ENCODE data around the gene CDH23. TPM values are rescaled to one million over a fixed set of nuclear protein-coding genes. Genes with fewer than 3 reads are reported as not detected.

Gene CDH23
- total and polyA plus RNA-seq, 5 donors, result 2.4 to 6.3 (median 5.2) TPM

- WGBS, result 73% methylated on average over 9 of the region's 9 CpGs
- H3K4me1 ChIP-seq (ENCODE audit: control insufficient read depth, insufficient read depth, low read length), result peaks cover 4% of the 10 kb centered on the region
- ATAC-seq, result no peak
Measured at GRCh38 chr10:71468363-71469094, 71.8 kb downstream of the CDH23 start.

GRCh38 chr10:71471006-71471405 is 74.3 kb downstream of the CDH23 start:
- Histone ChIP-seq H3K4me1 (ENCODE audit: control insufficient read depth, insufficient read depth, low read length) (peaks cover 11% of the 10 kb centered on the region), H3K27ac (ENCODE audit: low read length) (no peak overlapping the region), H3K27me3 (ENCODE audit: control insufficient read depth, insufficient read depth) (no peaks in the 10 kb centered on the region), H3K9me3 (ENCODE audit: control insufficient read depth, low read length) (no peaks in the 10 kb centered on the region), H3K4me3 (ENCODE audit: low read length) (no peak overlapping the region)
- intact Hi-C loops (cut with DNase I), result no loop called here
- 89% methylated on average over 9 of the region's 9 CpGs for WGBS
- DNase-seq, result no peak
- ATAC-seq, result no peak

More at GRCh38 chr10:71468363-71469094, 71.8 kb downstream of the CDH23 start:
- DNase-seq, result no peak
- intact Hi-C loops (cut with DNase I), result no loop called here
- Histone ChIP-seq H3K27me3 (ENCODE audit: control insufficient read depth, insufficient read depth) (no peaks in the 10 kb centered on the region), H3K9me3 (ENCODE audit: control insufficient read depth, low read length) (no peaks in the 10 kb centered on the region), H3K27ac (ENCODE audit: low read length) (no peak overlapping the region), H3K4me3 (ENCODE audit: low read length) (no peak overlapping the region)

GRCh38 chr10:71471957-71472365 is 75.2 kb downstream of the CDH23 start:
- no peak overlapping the region for H3K4me3 ChIP-seq (ENCODE audit: low read length)
- H3K27me3 ChIP-seq (ENCODE audit: control insufficient read depth, insufficient read depth), result no peaks in the 10 kb centered on the region
- H3K27ac ChIP-seq (ENCODE audit: low read length), result no peak overlapping the region
- H3K9me3 ChIP-seq (ENCODE audit: control insufficient read depth, low read length), result no peaks in the 10 kb centered on the region
- DNase-seq (peak; percentile 32 to 67 (median 67)), ATAC-seq (peak; percentile 9 to 58)
- intact Hi-C loops (cut with DNase I), result no loop called here
- H3K4me1 ChIP-seq (ENCODE audit: control insufficient read depth, insufficient read depth, low read length), result peaks cover 17% of the 10 kb centered on the region
- 56% methylated on average over 6 of the region's 6 CpGs for WGBS

GRCh38 chr10:71472466-71472865 is 75.7 kb downstream of the CDH23 start:
- Histone ChIP-seq H3K9me3 (ENCODE audit: control insufficient read depth, low read length) (no peaks in the 10 kb centered on the region), H3K4me3 (ENCODE audit: low read length) (no peak overlapping the region), H3K27ac (ENCODE audit: low read length) (no peak overlapping the region), H3K27me3 (ENCODE audit: control insufficient read depth, insufficient read depth) (no peaks in the 10 kb centered on the region), H3K4me1 (ENCODE audit: control insufficient read depth, insufficient read depth, low read length) (peaks cover 20% of the 10 kb centered on the region)
- ATAC-seq, result peak; percentile 12 to 16
- peak in 1 of 3 donors; percentile 58 for DNase-seq
- WGBS, result 75% methylated on average over 4 of the region's 4 CpGs
- intact Hi-C loops (cut with DNase I), result no loop called here

- H3K4me3 ChIP-seq (ENCODE audit: low read length), result no peak overlapping the region
- intact Hi-C loops (cut with DNase I), result no loop called here
- DNase-seq (no peak), ATAC-seq (no peak)
- no peaks in the 10 kb centered on the region for H3K9me3 ChIP-seq (ENCODE audit: control insufficient read depth, low read length)
- H3K27me3 ChIP-seq (ENCODE audit: control insufficient read depth, insufficient read depth), result no peaks in the 10 kb centered on the region
- peaks cover 20% of the 10 kb centered on the region for H3K4me1 ChIP-seq (ENCODE audit: control insufficient read depth, insufficient read depth, low read length)
- 85% methylated on average over 4 of the region's 4 CpGs for WGBS
- H3K27ac ChIP-seq (ENCODE audit: low read length), result no peak overlapping the region
Measured at GRCh38 chr10:71472912-71473311, 76.2 kb downstream of the CDH23 start.

GRCh38 chr10:71473671-71474599 is 77.2 kb downstream of the CDH23 start:
- WGBS, result 86% methylated on average over 11 of the region's 11 CpGs
- peak in 1 of 2 donors; percentile 53 for ATAC-seq
- DNase-seq, result peak in 2 of 3 donors; percentile 37 to 69
- intact Hi-C loops (cut with DNase I), result no loop called here
- Histone ChIP-seq H3K4me3 (ENCODE audit: low read length) (no peak overlapping the region), H3K27ac (ENCODE audit: low read length) (no peak overlapping the region), H3K4me1 (ENCODE audit: control insufficient read depth, insufficient read depth, low read length) (peaks cover 22% of the 10 kb centered on the region), H3K9me3 (ENCODE audit: control insufficient read depth, low read length) (no peaks in the 10 kb centered on the region), H3K27me3 (ENCODE audit: control insufficient read depth, insufficient read depth) (no peaks in the 10 kb centered on the region)

- no peaks in the 10 kb centered on the region for H3K27me3 ChIP-seq (ENCODE audit: control insufficient read depth, insufficient read depth)
- ATAC-seq (no peak), DNase-seq (no peak)
- H3K4me3 ChIP-seq (ENCODE audit: low read length), result no peak overlapping the region
- 84% methylated on average over 7 of the region's 7 CpGs for WGBS
- H3K4me1 ChIP-seq (ENCODE audit: control insufficient read depth, insufficient read depth, low read length), result peaks cover 22% of the 10 kb centered on the region
- no peaks in the 10 kb centered on the region for H3K9me3 ChIP-seq (ENCODE audit: control insufficient read depth, low read length)
- intact Hi-C loops (cut with DNase I), result no loop called here
- H3K27ac ChIP-seq (ENCODE audit: low read length), result no peak overlapping the region
Measured at GRCh38 chr10:71474702-71475242, 78.1 kb downstream of the CDH23 start.

- no peaks in the 10 kb centered on the region for H3K9me3 ChIP-seq (ENCODE audit: control insufficient read depth, low read length)
- WGBS, result 55% methylated on average over 13 of the region's 13 CpGs
- H3K27me3 ChIP-seq (ENCODE audit: control insufficient read depth, insufficient read depth), result no peaks in the 10 kb centered on the region
- ATAC-seq (peak; percentile 13 to 27), DNase-seq (peak in 1 of 3 donors; percentile 66)
- no peak overlapping the region for H3K27ac ChIP-seq (ENCODE audit: low read length)
- peaks cover 22% of the 10 kb centered on the region for H3K4me1 ChIP-seq (ENCODE audit: control insufficient read depth, insufficient read depth, low read length)
- intact Hi-C loops (cut with DNase I), result no loop called here
- H3K4me3 ChIP-seq (ENCODE audit: low read length), result no peak overlapping the region
Measured at GRCh38 chr10:71475243-71475871, 78.6 kb downstream of the CDH23 start.

- Histone ChIP-seq H3K9me3 (ENCODE audit: control insufficient read depth, low read length) (no peaks in the 10 kb centered on the region), H3K4me1 (ENCODE audit: control insufficient read depth, insufficient read depth, low read length) (peaks cover 22% of the 10 kb centered on the region), H3K27ac (ENCODE audit: low read length) (peak overlapping the region; percentile 38), H3K4me3 (ENCODE audit: low read length) (no peak overlapping the region), H3K27me3 (ENCODE audit: control insufficient read depth, insufficient read depth) (no peaks in the 10 kb centered on the region)
- 42% methylated on average over 9 of the region's 9 CpGs for WGBS
- intact Hi-C loops (cut with DNase I), result no loop called here
- peak; percentile 82 for ATAC-seq
- DNase-seq, result peak; percentile 52 to 85 (median 81)
Measured at GRCh38 chr10:71476228-71477011, 79.7 kb downstream of the CDH23 start.

- no peaks in the 10 kb centered on the region for H3K9me3 ChIP-seq (ENCODE audit: control insufficient read depth, low read length)
- H3K27me3 ChIP-seq (ENCODE audit: control insufficient read depth, insufficient read depth), result no peaks in the 10 kb centered on the region
- intact Hi-C loops (cut with DNase I), result no loop called here
- ATAC-seq, result no peak
- WGBS, result 80% methylated on average over 3 of the region's 3 CpGs
- no peak overlapping the region for H3K27ac ChIP-seq (ENCODE audit: low read length)
- no peak for DNase-seq
- H3K4me3 ChIP-seq (ENCODE audit: low read length), result no peak overlapping the region
- H3K4me1 ChIP-seq (ENCODE audit: control insufficient read depth, insufficient read depth, low read length), result peaks cover 19% of the 10 kb centered on the region
Measured at GRCh38 chr10:71478173-71478572, 81.5 kb downstream of the CDH23 start.

Measured in right cardiac atrium (tissue), 5 donors.